Measurements from ENCODE around the gene CCDC150. TPM values are rescaled to one million over a fixed set of nuclear protein-coding genes. Genes with fewer than 3 reads are reported as not detected.
"Not testable (repeated sequence)": the region's sequence is repeated elsewhere in the genome, so short reads cannot be mapped to it uniquely, and the experiment has no call there.

The CCDC150 gene
- total and polyA plus RNA-seq, 12 donors: 0.12 to 3.8 (median 1.9) TPM

DNA sequence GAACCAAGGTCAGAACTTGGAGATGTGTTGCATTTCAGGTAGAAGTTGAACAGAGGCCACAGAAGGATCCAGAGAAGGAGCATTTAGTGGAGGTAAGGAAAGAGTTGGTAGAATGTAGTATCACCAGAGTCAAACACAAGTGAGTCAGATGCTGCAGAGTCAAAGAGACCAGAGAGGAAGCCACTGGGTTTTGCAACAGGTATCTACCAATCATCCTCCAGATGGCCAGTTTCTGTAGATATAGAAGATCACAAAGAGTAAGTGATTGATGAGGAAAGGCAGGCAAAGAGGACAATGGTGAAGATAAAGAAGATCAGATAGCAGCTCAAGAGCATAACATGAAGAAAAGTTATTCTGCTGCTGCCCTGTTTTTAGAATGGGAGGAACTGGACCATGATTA lies 84.1 kb downstream of the CCDC150 start:
- no peaks in the 10 kb centered on the region for H3K9me3 ChIP-seq
- intact Hi-C loops (cut with DNase I): no loop called here
- ATAC-seq (no peak), DNase-seq (no peak)
- H3K4me3 ChIP-seq: no peak overlapping the region
- TF ChIP-seq, protein P1, sequence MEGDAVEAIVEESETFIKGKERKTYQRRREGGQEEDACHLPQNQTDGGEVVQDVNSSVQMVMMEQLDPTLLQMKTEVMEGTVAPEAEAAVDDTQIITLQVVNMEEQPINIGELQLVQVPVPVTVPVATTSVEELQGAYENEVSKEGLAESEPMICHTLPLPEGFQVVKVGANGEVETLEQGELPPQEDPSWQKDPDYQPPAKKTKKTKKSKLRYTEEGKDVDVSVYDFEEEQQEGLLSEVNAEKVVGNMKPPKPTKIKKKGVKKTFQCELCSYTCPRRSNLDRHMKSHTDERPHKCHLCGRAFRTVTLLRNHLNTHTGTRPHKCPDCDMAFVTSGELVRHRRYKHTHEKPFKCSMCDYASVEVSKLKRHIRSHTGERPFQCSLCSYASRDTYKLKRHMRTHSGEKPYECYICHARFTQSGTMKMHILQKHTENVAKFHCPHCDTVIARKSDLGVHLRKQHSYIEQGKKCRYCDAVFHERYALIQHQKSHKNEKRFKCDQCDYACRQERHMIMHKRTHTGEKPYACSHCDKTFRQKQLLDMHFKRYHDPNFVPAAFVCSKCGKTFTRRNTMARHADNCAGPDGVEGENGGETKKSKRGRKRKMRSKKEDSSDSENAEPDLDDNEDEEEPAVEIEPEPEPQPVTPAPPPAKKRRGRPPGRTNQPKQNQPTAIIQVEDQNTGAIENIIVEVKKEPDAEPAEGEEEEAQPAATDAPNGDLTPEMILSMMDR (IDR thresholded peaks at IDR 0.05): no peak
- H3K27me3 ChIP-seq: no peaks in the 10 kb centered on the region
- no peak overlapping the region for H3K27ac ChIP-seq
- no peaks in the 10 kb centered on the region for H3K36me3 ChIP-seq
- H3K4me1 ChIP-seq: no peaks in the 10 kb centered on the region

DNA sequence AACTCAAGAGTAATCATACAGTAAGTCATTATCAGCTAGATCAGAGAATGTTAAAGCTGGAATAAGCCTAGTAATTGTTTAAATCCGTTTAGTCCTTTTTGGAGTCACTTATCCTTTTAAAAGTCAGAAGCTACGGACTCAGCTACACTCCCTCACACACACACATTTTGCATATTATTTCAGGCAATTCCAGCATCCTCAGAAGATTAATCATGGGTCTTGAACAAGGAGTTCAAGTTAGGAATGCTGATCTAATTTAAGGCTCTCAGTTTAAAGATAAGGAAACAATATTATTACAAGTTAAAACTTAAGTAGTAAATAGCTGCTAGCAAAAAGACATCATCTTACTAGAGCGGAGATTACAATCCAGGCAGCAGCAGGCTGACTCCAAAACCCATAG lies 85.7 kb downstream of the CCDC150 start:
- H3K9me3 ChIP-seq: no peaks in the 10 kb centered on the region
- no peaks in the 10 kb centered on the region for H3K4me1 ChIP-seq
- 81 to 87% methylated on average over 3 of the region's 3 CpGs for WGBS, 2 donors
- no peak for DNase-seq
- TF ChIP-seq, protein P1 (IDR thresholded peaks at IDR 0.05): no peak
- ATAC-seq: no peak
- H3K27ac ChIP-seq: no peak overlapping the region
- no peaks in the 10 kb centered on the region for H3K36me3 ChIP-seq
- no peak overlapping the region for H3K4me3 ChIP-seq
- intact Hi-C loops (cut with DNase I): no loop called here
- H3K27me3 ChIP-seq: no peaks in the 10 kb centered on the region

DNA sequence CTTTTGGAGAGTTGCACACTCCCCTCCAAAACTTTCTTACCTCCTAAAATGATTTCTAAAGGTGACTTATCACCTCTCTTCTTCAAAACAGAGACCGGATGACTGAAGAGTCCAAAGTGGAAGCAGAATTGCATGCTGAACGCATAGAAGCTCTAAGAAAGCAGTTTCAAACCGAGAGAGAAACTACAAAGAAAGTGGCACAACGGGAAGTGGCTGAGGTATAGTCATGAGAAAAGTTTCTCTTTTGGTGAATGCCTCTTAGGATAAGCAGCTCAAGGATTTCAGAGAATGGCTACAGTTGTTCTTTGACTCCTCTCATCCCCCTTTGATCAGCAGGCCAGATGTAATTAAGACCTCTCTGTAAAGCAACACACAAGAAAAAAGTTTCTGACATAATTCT lies 86.4 kb downstream of the CCDC150 start:
- Histone ChIP-seq H3K9me3 (no peaks in the 10 kb centered on the region), H3K4me3 (no peak overlapping the region), H3K27ac (no peak overlapping the region), H3K36me3 (peaks cover 0 to 3% (median 0%) of the 10 kb centered on the region in 9 donors), H3K4me1 (no peaks in the 10 kb centered on the region), H3K27me3 (no peaks in the 10 kb centered on the region)
- no peak for ATAC-seq
- intact Hi-C loops (cut with DNase I): no loop called here
- no peak for DNase-seq
- WGBS, 2 donors: 94 to 96% methylated on average over 4 of the region's 4 CpGs
- TF ChIP-seq, protein P1 (IDR thresholded peaks at IDR 0.05): no peak

DNA sequence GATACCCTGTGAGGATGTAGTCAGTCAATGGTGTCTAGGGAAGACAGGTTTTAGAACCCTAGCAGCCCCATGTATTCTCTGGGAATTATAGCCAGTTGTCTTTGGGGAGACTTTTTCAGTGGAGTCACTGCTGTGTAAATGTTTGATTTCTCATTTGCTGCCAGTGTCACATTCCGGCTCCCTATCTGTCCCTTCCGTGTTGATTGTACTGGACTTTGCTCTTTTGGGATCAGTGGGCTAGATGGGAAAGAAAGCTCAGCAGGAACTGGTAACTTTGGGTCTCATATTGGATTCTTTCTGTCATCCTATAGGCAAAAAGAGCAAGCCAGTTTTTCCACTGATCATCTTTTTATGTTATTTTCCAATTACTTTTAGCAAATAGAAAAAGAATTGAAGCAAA lies 89.9 kb downstream of the CCDC150 start:
- TF ChIP-seq, protein P1 (IDR thresholded peaks at IDR 0.05): no peak
- DNase-seq (no peak), ATAC-seq (no peak)
- Histone ChIP-seq H3K9me3 (peaks cover 0 to 4% (median 0%) of the 10 kb centered on the region in 11 donors), H3K27ac (no peak overlapping the region), H3K4me3 (no peak overlapping the region), H3K36me3 (peaks cover 0 to 7% (median 0%) of the 10 kb centered on the region in 9 donors), H3K4me1 (no peaks in the 10 kb centered on the region), H3K27me3 (no peaks in the 10 kb centered on the region)
- intact Hi-C loops (cut with DNase I): no loop called here
- WGBS, 2 donors: 96 to 99% methylated on average over 2 of the region's 2 CpGs

DNA sequence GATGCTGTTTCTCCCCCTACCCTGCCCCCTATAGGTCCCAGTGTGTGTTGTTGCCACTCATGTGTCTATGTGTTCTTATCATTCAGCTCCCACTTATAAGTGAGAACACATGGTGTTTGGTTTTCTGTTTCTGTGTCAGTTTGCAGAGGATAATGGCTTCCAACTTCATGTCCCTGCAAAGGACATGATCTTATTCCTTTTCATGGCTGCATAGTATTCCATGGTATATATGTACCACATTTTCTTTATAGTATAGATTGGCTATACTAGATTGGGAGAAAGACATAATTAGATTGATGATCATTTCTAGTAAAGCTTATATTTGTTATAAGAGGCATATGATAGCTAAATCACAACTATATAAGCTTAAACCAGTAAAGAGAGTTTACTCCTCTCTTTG lies 97.1 kb downstream of the CCDC150 start:
- H3K4me3 ChIP-seq; H3K27ac ChIP-seq; H3K4me1 ChIP-seq; ATAC-seq; DNase-seq; intact Hi-C loops (cut with DNase I); H3K27me3 ChIP-seq; H3K36me3 ChIP-seq: not testable (repeated sequence)
- peaks cover 0 to 33% (median 0%) of the 10 kb centered on the region in 11 donors for H3K9me3 ChIP-seq

All from heart right ventricle (tissue), 16 donors.